ENCODE measurements around the gene CLCF1.

Gene CLCF1

GRCh38 chr11:67317888-67318555, 55.4 kb downstream of the CLCF1 start:
- Histone ChIP-seq H3K4me2 (peak overlapping the region; percentile 87), H3K27ac (peak overlapping the region; percentile 81), H3K9ac (peak overlapping the region; percentile 60; the same call in 1 of the 2 replicates), H3K4me1 (ENCODE audit: low read depth, poor library complexity, severe bottlenecking) (peaks cover 21% of the 10 kb centered on the region), H4K20me1 (ENCODE audit: insufficient read depth) (no peaks in the 10 kb centered on the region), H3K79me2 (ENCODE audit: insufficient read depth, low read depth) (no peaks in the 10 kb centered on the region), H2AFZ (ENCODE audit: low read depth) (peak overlapping the region; percentile 97), H3K36me3 (ENCODE audit: insufficient read depth) (no peaks in the 10 kb centered on the region), H3K27me3 (ENCODE audit: insufficient read depth, low read depth) (no peaks in the 10 kb centered on the region; the same call in 1 of the 2 replicates), H3K4me3 (IDR thresholded peaks at IDR 0.05; ENCODE audit: insufficient read depth, low read depth, low read length) (no peak overlapping the region)
- TF ChIP-seq CTCF (conservative IDR thresholded peaks at IDR 0.05; ENCODE audit: low read depth, low read length) = no peak

DNA sequence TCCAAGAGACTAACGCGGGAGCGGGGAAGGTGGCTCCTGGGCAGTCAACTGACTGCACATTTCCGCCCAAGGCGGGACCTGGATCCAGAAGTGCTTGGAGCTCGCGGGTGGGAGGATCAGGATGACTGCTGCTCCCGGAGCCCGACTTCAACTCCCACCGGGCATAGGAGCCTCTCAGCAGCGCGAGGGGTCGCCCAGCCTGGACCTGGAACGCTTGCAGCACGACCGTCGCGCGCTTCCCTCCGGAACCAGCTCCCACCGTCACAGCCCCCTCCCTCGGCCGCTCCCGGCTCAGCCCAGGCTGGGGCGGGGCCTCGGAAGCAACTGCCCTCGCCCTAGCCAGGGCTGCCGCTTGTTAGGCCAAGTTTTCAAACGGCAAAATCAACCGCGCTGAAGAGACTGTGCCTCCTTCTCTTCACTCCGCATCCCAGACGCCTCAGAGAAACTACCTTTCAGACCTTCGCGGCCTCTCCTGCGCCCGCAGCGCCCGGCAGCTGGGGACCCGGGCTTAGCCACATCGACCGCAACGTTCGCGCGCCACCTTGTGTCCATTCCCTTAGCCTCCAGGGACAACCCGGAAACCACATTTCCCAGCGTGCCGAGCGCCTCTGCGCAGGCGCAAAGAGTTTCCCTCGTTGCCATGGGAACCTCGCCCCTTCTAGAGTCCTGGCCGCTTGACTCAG, 56.1 kb downstream of the CLCF1 start:
- Histone ChIP-seq H3K79me2 (ENCODE audit: insufficient read depth, low read depth) (no peaks in the 10 kb centered on the region), H3K4me1 (ENCODE audit: low read depth, poor library complexity, severe bottlenecking) (peaks cover 21% of the 10 kb centered on the region), H3K9ac (peak overlapping the region; percentile 60), H3K27ac (peak overlapping the region; percentile 81), H2AFZ (ENCODE audit: low read depth) (peak overlapping the region; percentile 97), H3K36me3 (ENCODE audit: insufficient read depth) (no peaks in the 10 kb centered on the region), H3K27me3 (ENCODE audit: insufficient read depth, low read depth) (no peaks in the 10 kb centered on the region; the same call in 1 of the 2 replicates), H3K4me3 (IDR thresholded peaks at IDR 0.05; ENCODE audit: insufficient read depth, low read depth, low read length) (no peak overlapping the region), H4K20me1 (ENCODE audit: insufficient read depth) (no peaks in the 10 kb centered on the region), H3K4me2 (peak overlapping the region; percentile 96)
- TF ChIP-seq CTCF (conservative IDR thresholded peaks at IDR 0.05; ENCODE audit: low read depth, low read length) = peak; percentile 83

DNA sequence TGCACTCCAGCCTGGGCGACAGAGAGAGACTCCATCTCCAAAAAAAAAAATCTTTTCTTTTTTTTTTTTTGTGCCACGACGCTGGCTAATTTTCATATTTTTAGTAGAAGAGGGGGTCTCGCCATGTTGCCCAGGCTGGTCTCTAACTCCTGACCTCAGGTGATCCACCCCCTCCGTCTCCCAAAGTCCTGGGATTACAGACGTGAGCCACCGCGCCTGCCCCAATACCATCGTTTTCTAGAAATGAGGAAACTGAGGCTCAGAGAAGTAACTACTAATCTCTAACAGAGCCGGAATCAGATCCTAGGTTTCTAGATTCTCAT, 56.6 kb downstream of the CLCF1 start:
- no peaks in the 10 kb centered on the region for H3K36me3 ChIP-seq (ENCODE audit: insufficient read depth)
- peak overlapping the region; percentile 81 for H3K27ac ChIP-seq
- peak overlapping the region; percentile 96 for H3K4me2 ChIP-seq
- peaks cover 19% of the 10 kb centered on the region for H3K4me1 ChIP-seq (ENCODE audit: low read depth, poor library complexity, severe bottlenecking)
- no peaks in the 10 kb centered on the region; the same call in 1 of the 2 replicates for H3K27me3 ChIP-seq (ENCODE audit: insufficient read depth, low read depth)
- H3K4me3 ChIP-seq (IDR thresholded peaks at IDR 0.05; ENCODE audit: insufficient read depth, low read depth, low read length) = no peak overlapping the region
- H3K79me2 ChIP-seq (ENCODE audit: insufficient read depth, low read depth) = no peaks in the 10 kb centered on the region
- no peak for TF ChIP-seq CTCF (conservative IDR thresholded peaks at IDR 0.05; ENCODE audit: low read depth, low read length)
- H2AFZ ChIP-seq (ENCODE audit: low read depth) = peak overlapping the region; percentile 97
- H3K9ac ChIP-seq = peak overlapping the region; percentile 60
- no peaks in the 10 kb centered on the region for H4K20me1 ChIP-seq (ENCODE audit: insufficient read depth)

DNA sequence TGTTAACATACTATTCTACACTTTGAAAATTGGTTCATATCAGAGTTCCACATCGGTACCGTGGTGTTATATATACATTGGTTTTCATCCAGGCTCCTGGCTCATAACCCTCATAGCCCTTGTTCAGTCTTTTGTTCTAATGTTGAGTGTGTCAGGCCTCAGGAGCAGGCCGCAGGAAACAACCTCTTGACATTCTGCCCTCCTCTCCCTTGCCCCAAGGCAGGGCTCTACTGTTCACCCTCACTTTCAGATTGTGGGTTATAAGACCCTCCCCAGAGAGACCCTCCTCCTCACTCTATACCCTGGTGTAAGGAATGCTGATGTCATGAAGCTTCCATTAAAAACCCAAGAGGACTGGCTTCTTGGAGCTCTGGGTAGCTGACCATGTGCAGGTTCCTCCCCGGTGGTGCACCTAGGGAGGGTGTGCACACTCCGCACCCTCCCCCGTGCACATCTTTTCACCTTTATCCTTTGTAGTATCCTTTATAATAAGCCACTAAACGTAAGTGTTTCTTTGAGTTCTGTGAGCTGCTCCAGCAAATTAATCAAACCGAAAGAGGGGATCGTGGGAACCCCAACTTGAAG, 58.0 kb downstream of the CLCF1 start:
- H3K4me2 ChIP-seq = 0 out of 2 replicates have a peak overlapping the region, but pooled peaks have one; percentile 96
- no peak for TF ChIP-seq CTCF (conservative IDR thresholded peaks at IDR 0.05; ENCODE audit: low read depth, low read length)
- no peak overlapping the region for H2AFZ ChIP-seq (ENCODE audit: low read depth)
- H3K4me3 ChIP-seq (IDR thresholded peaks at IDR 0.05; ENCODE audit: insufficient read depth, low read depth, low read length) = no peak overlapping the region
- no peaks in the 10 kb centered on the region for H3K36me3 ChIP-seq (ENCODE audit: insufficient read depth)
- peaks cover 11% of the 10 kb centered on the region for H3K4me1 ChIP-seq (ENCODE audit: low read depth, poor library complexity, severe bottlenecking)
- no peaks in the 10 kb centered on the region for H3K79me2 ChIP-seq (ENCODE audit: insufficient read depth, low read depth)
- H3K27me3 ChIP-seq (ENCODE audit: insufficient read depth, low read depth) = no peaks in the 10 kb centered on the region; the same call in 1 of the 2 replicates
- no peak overlapping the region for H3K27ac ChIP-seq
- no peaks in the 10 kb centered on the region for H4K20me1 ChIP-seq (ENCODE audit: insufficient read depth)
- H3K9ac ChIP-seq = no peak overlapping the region
